PC-3 (cell line): ENCODE measurements around the gene AP1B1. TPM values are rescaled to one million over a fixed set of nuclear protein-coding genes. Genes with fewer than 3 reads are reported as not detected.
A peak's percentile ranks its signal among the peaks of the same experiment; 100 is the strongest.

Experiments
- ATAC-seq: fragments of 200-7000 bp; cut with Tn5 transposase; 2 replicates; pipeline ENCODE4 v1.9.1; 2020; ENCODE audit warnings: mild to moderate bottlenecking, moderate library complexity
- BruUV-seq: library from RNA; stranded (reverse); fragments of 400-500 nt; replicated peaks from 2 replicates; lab custom pipeline; 2021; lab: Mats Ljungman, UMichigan
- CTCF ChIA-PET: fragments of 300-600 bp; sonication (Branson Sonifier 250); formaldehyde crosslinking; loops from one replicate; lab custom pipeline; 2022; ENCODE audit warnings: antibody characterized with exemption; lab: Charles Lee
- POLR2A ChIA-PET: fragments of 300-600 bp; sonication (Branson Sonifier 250); formaldehyde crosslinking; loops from one replicate; lab custom pipeline; 2022; ENCODE audit warnings: antibody characterized with exemption; ENCODE audit not compliant: unreplicated experiment; lab: Charles Lee
- DNase-seq: peaks from one replicate; pipeline ENCODE4 v3.0.0-alpha.2; 2015
- H2AFZ ChIP-seq: fragments of 300-600 bp; sonication (generic); 2 replicates; pipeline ENCODE4 v1.6.0; 2016; ENCODE audit warnings: antibody characterized with exemption, low read length
- H3F3A ChIP-seq: fragments of 300-600 bp; sonication (generic); one replicate; pipeline ENCODE4 v1.6.0; 2017; ENCODE audit warnings: antibody characterized with exemption, low read length, control low read depth, mild to moderate bottlenecking; ENCODE audit not compliant: unreplicated experiment
- H3K27ac ChIP-seq: fragments of 300-600 bp; sonication (generic); 2 replicates; pipeline ENCODE4 v1.5.1; 2016; ENCODE audit warnings: mild to moderate bottlenecking, low read length
- H3K27me3 ChIP-seq: fragments of 300-600 bp; sonication (generic); 2 replicates; pipeline ENCODE4 v1.6.1; 2016; ENCODE audit warnings: low read length, mixed read lengths
- H3K36me3 ChIP-seq: fragments of 300-600 bp; sonication (generic); 2 replicates; pipeline ENCODE4 v1.6.1; 2016; ENCODE audit warnings: low read depth, mixed run types, low read length, mixed read lengths
- H3K4me1 ChIP-seq: fragments of 300-600 bp; sonication (generic); 2 replicates; pipeline ENCODE4 v1.5.1; 2016; ENCODE audit warnings: low read length; ENCODE audit not compliant: insufficient read depth
- H3K4me2 ChIP-seq: fragments of 300-600 bp; sonication (generic); 2 replicates; pipeline ENCODE4 v1.6.0; 2016; ENCODE audit warnings: low read length
- H3K4me3 ChIP-seq: fragments of 300-600 bp; sonication (generic); 2 replicates; pipeline ENCODE4 v1.5.1; 2016; ENCODE audit warnings: mild to moderate bottlenecking, low read length, mixed read lengths
- H3K79me2 ChIP-seq: fragments of 300-600 bp; sonication (generic); 2 replicates; pipeline ENCODE4 v1.6.1; 2017; ENCODE audit warnings: low read length, mixed read lengths
- H3K9ac ChIP-seq: fragments of 300-600 bp; sonication (generic); 2 replicates; pipeline ENCODE4 v1.6.0; 2016; ENCODE audit warnings: mild to moderate bottlenecking, low read length
- H3K9me2 ChIP-seq: fragments of 300-600 bp; sonication (generic); replicated peaks from 2 replicates; pipeline ENCODE4 v1.6.1; 2016; ENCODE audit warnings: mixed run types, low read length, mixed read lengths
- H3K9me3 ChIP-seq: fragments of 300-600 bp; sonication (generic); 2 replicates; pipeline ENCODE4 v1.6.1; 2016; ENCODE audit warnings: low read length, mixed read lengths
- H4K20me1 ChIP-seq: fragments of 300-600 bp; sonication (generic); 2 replicates; pipeline ENCODE4 v1.6.1; 2016; ENCODE audit warnings: low read length, mixed read lengths
- CTCF ChIP-seq: fragments of 300-600 bp; sonication (generic); conservative IDR thresholded peaks from 2 replicates; pipeline ENCODE4 v1.5.1; 2017; ENCODE audit warnings: antibody characterized with exemption, low read depth, mild to moderate bottlenecking, low read length
- EZH2 ChIP-seq: fragments of 300-600 bp; sonication (generic); IDR thresholded peaks from one replicate; pipeline ENCODE4 v1.6.1; 2017; ENCODE audit warnings: antibody characterized with exemption, mild to moderate bottlenecking, low read length; ENCODE audit not compliant: unreplicated experiment
- EZH2phosphoT487 ChIP-seq: fragments of 300-600 bp; sonication (generic); IDR thresholded peaks from 2 replicates; pipeline ENCODE4 v1.6.1; 2018; ENCODE audit warnings: mild to moderate bottlenecking, antibody characterized with exemption, low read length, borderline replicate concordance
- intact Hi-C: fragments of 100-400 bp; cut with micrococcal nuclease; formaldehyde crosslinking; loops from 2 replicates; pipeline ENCODE4 v1.9.0; 2023
- microRNA-seq: library from miRNA; unstranded; fragments of <30 nt; microRNA quantifications from one replicate; pipeline ENCODE4 v1.1.0, GENCODE V29; 2020; ENCODE audit not compliant: unreplicated experiment
- total RNA-seq: library from RNA; depleted of rRNA; stranded (reverse); fragments of >200 nt; gene quantifications from 2 replicates; pipeline ENCODE4 v1.2.3, GENCODE V29; 2014; rRNA removed

The AP1B1 gene
- total RNA-seq, 1 experiment from 2014 or later = 81.2 TPM

DNA sequence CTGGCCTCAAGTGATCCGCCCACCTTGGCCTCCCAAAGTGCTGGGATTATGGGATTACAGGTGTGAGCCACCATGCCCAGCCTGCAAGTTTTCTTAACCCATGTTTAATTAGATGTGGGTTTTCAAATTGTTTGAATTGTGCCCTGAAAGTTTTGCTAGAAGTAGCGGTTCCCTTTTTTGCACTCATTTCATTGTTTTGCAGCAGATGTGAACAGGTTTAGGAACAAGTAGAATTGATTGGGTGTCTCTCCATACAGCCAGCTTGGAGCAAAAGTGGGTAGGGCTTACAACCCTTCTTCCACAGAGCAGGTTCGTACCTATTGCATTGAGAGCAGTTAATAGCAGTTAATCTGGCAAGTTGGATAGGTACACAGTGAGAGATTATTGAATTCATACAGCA is 104.2 kb downstream of the AP1B1 start:
- BruUV-seq = no TSS peak
- no peaks in the 10 kb centered on the region for H3K9me2 ChIP-seq
- no peak for DNase-seq
- CTCF ChIA-PET = no interaction called here
- TF ChIP-seq EZH2phosphoT487 (no peak), EZH2 (no peak), CTCF (no peak)
- POLR2A ChIA-PET = no interaction called here
- H3K4me2 ChIP-seq = no peak overlapping the region
- H3K4me1 ChIP-seq = no peaks in the 10 kb centered on the region
- intact Hi-C loops = no loop called here
- no peaks in the 10 kb centered on the region for H3F3A ChIP-seq
- no peak overlapping the region for H2AFZ ChIP-seq
- H3K4me3 ChIP-seq = no peak overlapping the region
- H3K27me3 ChIP-seq = no peaks in the 10 kb centered on the region
- no peak overlapping the region for H3K9ac ChIP-seq
- no peaks in the 10 kb centered on the region for H3K9me3 ChIP-seq
- no peak overlapping the region for H3K27ac ChIP-seq
- ATAC-seq = no peak
- peaks cover 65% of the 10 kb centered on the region for H3K36me3 ChIP-seq
- H4K20me1 ChIP-seq = peaks cover 18% of the 10 kb centered on the region
- peaks cover 46% of the 10 kb centered on the region for H3K79me2 ChIP-seq

- DNase-seq (no peak), ATAC-seq (no peak)
- no TSS peak for BruUV-seq
- H3K9me2 ChIP-seq = no peaks in the 10 kb centered on the region
- H3K9ac ChIP-seq = no peak overlapping the region
- POLR2A ChIA-PET = no interaction called here
- H3F3A ChIP-seq = peaks cover 3% of the 10 kb centered on the region
- H3K27ac ChIP-seq = no peak overlapping the region
- no peak for TF ChIP-seq CTCF
- no peak for TF ChIP-seq EZH2
- no peak for TF ChIP-seq EZH2phosphoT487
- H3K79me2 ChIP-seq = peaks cover 82% of the 10 kb centered on the region
- H2AFZ ChIP-seq = no peak overlapping the region
- no peaks in the 10 kb centered on the region for H3K4me1 ChIP-seq
- no peak overlapping the region for H3K4me3 ChIP-seq
- H3K36me3 ChIP-seq = peaks cover 78% of the 10 kb centered on the region
- intact Hi-C loops = no loop called here
- no peaks in the 10 kb centered on the region for H3K27me3 ChIP-seq
- H3K4me2 ChIP-seq = no peak overlapping the region
- H4K20me1 ChIP-seq = peaks cover 62% of the 10 kb centered on the region
- CTCF ChIA-PET = no interaction called here
- no peaks in the 10 kb centered on the region for H3K9me3 ChIP-seq
Measured at GRCh38 chr22:29277927-29278326, 110.4 kb downstream of the AP1B1 start.

Small RNA genes within 50 kb of the gene (microRNA-seq; reads per million reads assigned to microRNA genes)
- gene MIR3653 = 16.3 reads per million, percentile 42 among the genes with 10 or more reads in this experiment

Other genes with a start within 250 kb of the AP1B1 start
- 1.2 and 1.3 TPM in 2 replicates for gene EMID1, start 182.7 kb downstream of the AP1B1 start, total RNA-seq
- gene RHBDD3, start 120.6 kb downstream of the AP1B1 start, total RNA-seq = 23.7 and 33.1 TPM in 2 replicates
- 288 and 321 TPM in 2 replicates for gene EWSR1, start 120.3 kb downstream of the AP1B1 start, total RNA-seq
- gene GAS2L1, start 81.9 kb downstream of the AP1B1 start, total RNA-seq = 58.4 and 75.7 TPM in 2 replicates
- 1.4 TPM in 1 of 2 replicates, not detected in the other for gene RASL10A, start 72.9 kb downstream of the AP1B1 start, total RNA-seq
- gene RFPL1, start 50.0 kb upstream of the AP1B1 start, total RNA-seq = not detected in 2 replicates
- 0.29 TPM in 1 of 2 replicates, not detected in the other for gene NEFH, start 91.6 kb upstream of the AP1B1 start, total RNA-seq
- gene THOC5, start 165.2 kb upstream of the AP1B1 start, total RNA-seq = 32.8 and 33.9 TPM in 2 replicates
- gene NIPSNAP1, start 192.5 kb upstream of the AP1B1 start, total RNA-seq = 68.8 and 75.4 TPM in 2 replicates
- gene NF2, start 215.1 kb upstream of the AP1B1 start, total RNA-seq = 113 and 154 TPM in 2 replicates